ENCODE measurements around the gene SF3B3. TPM values are rescaled to one million over a fixed set of nuclear protein-coding genes. Genes with fewer than 3 reads are reported as not detected.

Gene SF3B3
- total and polyA plus RNA-seq, 2 donors (not counting 1 experiment from before 2014, with no cell fraction given) = 89.2 to 107 TPM

DNA sequence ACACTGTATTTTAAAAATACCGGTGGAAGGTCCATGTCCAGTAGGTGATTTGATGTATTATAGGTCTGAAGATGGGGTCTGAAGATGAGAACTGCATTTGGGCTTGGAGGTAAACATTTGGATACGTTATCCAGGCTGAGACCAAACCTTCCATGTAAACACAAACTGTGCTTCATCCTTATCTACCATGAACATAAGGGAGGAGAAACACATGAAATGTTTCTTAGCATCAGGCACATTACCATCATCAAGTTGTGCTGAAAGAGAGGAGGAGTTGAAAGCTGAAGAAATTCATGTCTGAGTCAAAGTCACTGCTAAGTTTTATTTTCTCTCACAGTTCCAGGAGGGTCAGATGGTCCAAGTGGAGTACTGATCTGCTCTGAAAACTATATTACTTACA, 11.4 kb downstream of the SF3B3 start:
- DNase-seq (ENCODE audit: low read depth in 2 of 2) = no peak
- H4K20me1 ChIP-seq (ENCODE audit: control insufficient read depth, extremely low read depth, insufficient read depth, low read length) = no peaks in the 10 kb centered on the region
- no peak overlapping the region for H3K4me3 ChIP-seq (replicated peaks in 1 of 4; ENCODE audit: control extremely low read depth in 1 of 4, insufficient read depth in 1 of 4, low read depth in 3 of 4, low read length in 4 of 4)
- no peaks in the 10 kb centered on the region for H3K9me3 ChIP-seq (ENCODE audit: control insufficient read depth, insufficient read depth, low read depth, low read length)
- H3K27ac ChIP-seq (ENCODE audit: insufficient read depth, low read length) = no peak overlapping the region
- peaks cover 67% of the 10 kb centered on the region for H3K79me2 ChIP-seq (ENCODE audit: control insufficient read depth, insufficient read depth, low read length)
- H3K27me3 ChIP-seq (ENCODE audit: control insufficient read depth, insufficient read depth, low read length) = no peaks in the 10 kb centered on the region
- no peak overlapping the region for H3K4me2 ChIP-seq (ENCODE audit: extremely low read depth, insufficient read depth, low read length)
- H3K9ac ChIP-seq (ENCODE audit: insufficient read depth, low read length) = no peak overlapping the region
- TF ChIP-seq EZH2 (IDR thresholded peaks at IDR 0.05; ENCODE audit: low read length, missing control alignments) = no peak
- TF ChIP-seq CTCF (conservative IDR thresholded peaks at IDR 0.05 in 1 of 2, IDR thresholded peaks at IDR 0.05 in 1 of 2; ENCODE audit: low read depth in 1 of 2, low read length in 2 of 2) = no peak
- peaks cover 22% of the 10 kb centered on the region for H3K36me3 ChIP-seq (ENCODE audit: control insufficient read depth, insufficient read depth, low read length)
- no peak overlapping the region for H2AFZ ChIP-seq (ENCODE audit: low read length)
- no peaks in the 10 kb centered on the region for H3K4me1 ChIP-seq (ENCODE audit: control insufficient read depth, extremely low read depth, insufficient read depth, low read length)

DNA sequence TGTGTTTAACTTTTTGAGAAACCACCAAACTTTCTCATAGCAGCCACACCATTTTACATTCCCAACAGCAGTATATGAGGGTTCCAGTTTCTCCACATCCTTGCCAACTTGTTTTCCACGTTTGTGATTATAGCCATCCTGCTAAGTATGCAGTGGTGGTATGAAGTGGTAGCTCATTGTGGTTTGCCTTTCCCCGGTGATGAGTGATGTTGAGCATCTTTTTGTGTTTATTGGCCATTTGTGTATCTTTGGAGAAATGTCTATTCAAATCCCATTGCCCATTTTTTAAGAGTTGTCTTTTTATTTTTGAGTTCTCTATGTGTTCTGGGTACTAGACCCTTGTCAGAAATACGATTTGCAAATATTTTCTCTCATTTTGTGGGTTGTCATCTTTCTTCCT, 17.4 kb downstream of the SF3B3 start:
- H3K9ac ChIP-seq (ENCODE audit: insufficient read depth, low read length) = no peak overlapping the region
- H3K36me3 ChIP-seq (ENCODE audit: control insufficient read depth, insufficient read depth, low read length) = peaks cover 18% of the 10 kb centered on the region
- H3K79me2 ChIP-seq (ENCODE audit: control insufficient read depth, insufficient read depth, low read length) = peaks cover 58% of the 10 kb centered on the region
- no peaks in the 10 kb centered on the region for H3K27me3 ChIP-seq (ENCODE audit: control insufficient read depth, insufficient read depth, low read length)
- H2AFZ ChIP-seq (ENCODE audit: low read length) = no peak overlapping the region
- no peaks in the 10 kb centered on the region for H3K4me1 ChIP-seq (ENCODE audit: control insufficient read depth, extremely low read depth, insufficient read depth, low read length)
- H3K9me3 ChIP-seq (ENCODE audit: control insufficient read depth, insufficient read depth, low read depth, low read length) = no peaks in the 10 kb centered on the region
- TF ChIP-seq EZH2 (IDR thresholded peaks at IDR 0.05; ENCODE audit: low read length, missing control alignments) (no peak), CTCF (conservative IDR thresholded peaks at IDR 0.05 in 1 of 2, IDR thresholded peaks at IDR 0.05 in 1 of 2; ENCODE audit: low read depth in 1 of 2, low read length in 2 of 2) (no peak)
- H4K20me1 ChIP-seq (ENCODE audit: control insufficient read depth, extremely low read depth, insufficient read depth, low read length) = peaks cover 2% of the 10 kb centered on the region
- H3K4me3 ChIP-seq (replicated peaks in 1 of 4; ENCODE audit: control extremely low read depth in 1 of 4, insufficient read depth in 1 of 4, low read depth in 3 of 4, low read length in 4 of 4) = no peak overlapping the region
- no peak overlapping the region for H3K4me2 ChIP-seq (ENCODE audit: extremely low read depth, insufficient read depth, low read length)
- no peak overlapping the region for H3K27ac ChIP-seq (ENCODE audit: insufficient read depth, low read length)
- DNase-seq (ENCODE audit: low read depth in 2 of 2) = peak in 1 of 2 donors; percentile 15

DNA sequence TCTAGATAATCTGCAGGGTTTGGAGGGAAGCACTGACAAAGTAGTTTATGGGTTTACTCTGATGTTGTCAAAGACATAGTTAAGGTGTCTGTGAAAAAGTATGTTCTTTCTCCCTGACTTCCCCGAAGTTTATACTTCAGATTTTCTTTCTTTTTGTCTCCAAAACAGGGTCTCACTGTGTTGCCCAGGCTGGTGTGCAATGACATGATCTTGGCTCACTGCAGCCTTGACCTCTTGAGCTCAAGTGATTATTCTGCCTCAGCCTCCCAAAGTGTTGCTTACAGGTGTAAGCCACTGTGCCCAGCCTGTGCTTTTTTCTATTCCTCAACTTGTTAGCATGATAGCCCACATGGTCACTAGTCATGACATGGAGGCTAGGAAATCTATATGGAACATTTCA, 20.9 kb downstream of the SF3B3 start:
- no peaks in the 10 kb centered on the region for H3K9me3 ChIP-seq (ENCODE audit: control insufficient read depth, insufficient read depth, low read depth, low read length)
- H2AFZ ChIP-seq (ENCODE audit: low read length) = no peak overlapping the region
- DNase-seq (ENCODE audit: low read depth in 2 of 2) = no peak
- H3K4me2 ChIP-seq (ENCODE audit: extremely low read depth, insufficient read depth, low read length) = no peak overlapping the region
- peaks cover 56% of the 10 kb centered on the region for H3K79me2 ChIP-seq (ENCODE audit: control insufficient read depth, insufficient read depth, low read length)
- H3K4me1 ChIP-seq (ENCODE audit: control insufficient read depth, extremely low read depth, insufficient read depth, low read length) = no peaks in the 10 kb centered on the region
- no peak overlapping the region for H3K27ac ChIP-seq (ENCODE audit: insufficient read depth, low read length)
- H3K36me3 ChIP-seq (ENCODE audit: control insufficient read depth, insufficient read depth, low read length) = peaks cover 31% of the 10 kb centered on the region
- peaks cover 2% of the 10 kb centered on the region for H4K20me1 ChIP-seq (ENCODE audit: control insufficient read depth, extremely low read depth, insufficient read depth, low read length)
- H3K4me3 ChIP-seq (replicated peaks in 1 of 4; ENCODE audit: control extremely low read depth in 1 of 4, insufficient read depth in 1 of 4, low read depth in 3 of 4, low read length in 4 of 4) = no peak overlapping the region
- no peak for TF ChIP-seq EZH2 (IDR thresholded peaks at IDR 0.05; ENCODE audit: low read length, missing control alignments)
- TF ChIP-seq CTCF (conservative IDR thresholded peaks at IDR 0.05 in 1 of 2, IDR thresholded peaks at IDR 0.05 in 1 of 2; ENCODE audit: low read depth in 1 of 2, low read length in 2 of 2) = no peak
- H3K9ac ChIP-seq (ENCODE audit: insufficient read depth, low read length) = no peak overlapping the region
- H3K27me3 ChIP-seq (ENCODE audit: control insufficient read depth, insufficient read depth, low read length) = no peaks in the 10 kb centered on the region
